ENCODE data around the gene SLC16A8. TPM values are rescaled to one million over a fixed set of nuclear protein-coding genes. Genes with fewer than 3 reads are reported as not detected.

Gene SLC16A8
- total and polyA plus RNA-seq, 2 experiments from 2014 or later: 0.52 to 0.66 TPM

GRCh38 chr22:38081941-38082828 lies 1.8 kb downstream of the SLC16A8 start:
- Mint-ChIP-seq H3K4me1 (peaks cover 6% of the 10 kb centered on the region; the same call in 2 of the 3 replicates), H3K36me3 (ENCODE audit: low read depth) (no peaks in the 10 kb centered on the region; the same call in 2 of the 3 replicates), H3K4me3 (no peak overlapping the region), H3K27ac (no peak overlapping the region), H3K27me3 (ENCODE audit: insufficient read depth, low read depth, poor library complexity) (peaks cover 32% of the 10 kb centered on the region), H3K9me3 (no peaks in the 10 kb centered on the region)
- no peaks in the 10 kb centered on the region for H3F3A ChIP-seq (replicated peaks; ENCODE audit: low read depth)
- DNase-seq (ENCODE audit: low spot score): peak; percentile 58
- ATAC-seq: peak; percentile 3; the same call in 2 of the 3 replicates
- H3K27ac ChIP-seq (ENCODE audit: low read depth): no peak overlapping the region
- H3K4me1 ChIP-seq (ENCODE audit: insufficient read depth): peaks cover 25% of the 10 kb centered on the region; the same call in 1 of the 2 replicates
- H3K27me3 ChIP-seq (ENCODE audit: insufficient read depth): peaks cover 38% of the 10 kb centered on the region
- H4K20me1 ChIP-seq (replicated peaks; ENCODE audit: insufficient read depth): no peaks in the 10 kb centered on the region; the same call in 1 of the 2 replicates
- peak overlapping the region; percentile 78 for H3K4me2 ChIP-seq
- no peaks in the 10 kb centered on the region for H3K79me2 ChIP-seq (replicated peaks; ENCODE audit: insufficient read depth)
- peak overlapping the region; percentile 51 for H3K4me3 ChIP-seq
- H3K36me3 ChIP-seq (ENCODE audit: insufficient read depth): no peaks in the 10 kb centered on the region
- no peak overlapping the region; the same call in 1 of the 2 replicates for H2AFZ ChIP-seq
- H3K9me2 ChIP-seq (ENCODE audit: insufficient read depth): no peaks in the 10 kb centered on the region
- TF ChIP-seq EZH2 (IDR thresholded peaks at IDR 0.05; ENCODE audit: low read depth, unreplicated experiment): no peak
- 0 out of 4 replicates have a peak, but pooled peaks of 1 of the 2 experiments have one; percentile 0 for TF ChIP-seq CTCF (conservative IDR thresholded peaks at IDR 0.05; ENCODE audit: low read depth in 2 of 2)
- TF ChIP-seq NANOG (IDR thresholded peaks at IDR 0.05; ENCODE audit: borderline replicate concordance): no peak

DNA sequence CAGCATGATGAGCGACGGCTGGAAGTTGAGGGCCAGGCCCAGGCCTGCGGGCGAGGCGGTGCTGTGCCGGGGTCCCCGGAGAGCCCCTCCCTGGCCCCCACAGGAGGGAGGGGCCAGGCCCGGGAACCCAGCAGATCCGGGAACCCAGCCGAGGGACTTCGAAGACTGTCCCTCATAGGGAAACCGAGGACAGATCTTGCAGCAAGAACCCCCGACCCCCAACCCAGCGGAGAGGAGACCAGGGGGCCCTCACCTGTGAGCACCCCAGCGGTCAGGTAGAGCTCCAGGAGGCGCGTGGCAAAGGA lies 2.4 kb downstream of the SLC16A8 start:
- H3K4me1 ChIP-seq (ENCODE audit: insufficient read depth): peaks cover 25% of the 10 kb centered on the region; the same call in 1 of the 2 replicates
- H2AFZ ChIP-seq: no peak overlapping the region
- H3K27ac Mint-ChIP-seq: no peak overlapping the region
- peak overlapping the region; percentile 78 for H3K4me2 ChIP-seq
- H3F3A ChIP-seq (replicated peaks; ENCODE audit: low read depth): no peaks in the 10 kb centered on the region
- peak overlapping the region; percentile 51 for H3K4me3 ChIP-seq
- ATAC-seq (no peak), DNase-seq (ENCODE audit: low spot score) (no peak)
- H3K36me3 Mint-ChIP-seq (ENCODE audit: low read depth): no peaks in the 10 kb centered on the region; the same call in 2 of the 3 replicates
- H3K27me3 ChIP-seq (ENCODE audit: insufficient read depth): peaks cover 38% of the 10 kb centered on the region
- peaks cover 32% of the 10 kb centered on the region for H3K27me3 Mint-ChIP-seq (ENCODE audit: insufficient read depth, low read depth, poor library complexity)
- no peaks in the 10 kb centered on the region for H3K9me2 ChIP-seq (ENCODE audit: insufficient read depth)
- peak; percentile 18 for TF ChIP-seq EZH2 (IDR thresholded peaks at IDR 0.05; ENCODE audit: low read depth, unreplicated experiment)
- no peak for TF ChIP-seq JUNB (IDR thresholded peaks at IDR 0.05; ENCODE audit: unreplicated experiment)
- H3K9me3 Mint-ChIP-seq: no peaks in the 10 kb centered on the region
- no peak overlapping the region for H3K27ac ChIP-seq (ENCODE audit: low read depth)
- H3K79me2 ChIP-seq (replicated peaks; ENCODE audit: insufficient read depth): no peaks in the 10 kb centered on the region
- peaks cover 6% of the 10 kb centered on the region; the same call in 2 of the 3 replicates for H3K4me1 Mint-ChIP-seq
- no peaks in the 10 kb centered on the region for H3K36me3 ChIP-seq (ENCODE audit: insufficient read depth)
- H4K20me1 ChIP-seq (replicated peaks; ENCODE audit: insufficient read depth): no peaks in the 10 kb centered on the region; the same call in 1 of the 2 replicates
- H3K4me3 Mint-ChIP-seq: no peak overlapping the region
